Lower leg skin (tissue), 4 donors: ENCODE data around the gene AGL. TPM values are rescaled to one million over a fixed set of nuclear protein-coding genes. Genes with fewer than 3 reads are reported as not detected.

Source experiments
- DNase-seq, 2 donors: peaks; one replicate each; pipeline ENCODE4 v3.0.0-alpha.2; 2019; ENCODE audit warnings: low spot score in 2 of 2
- H3K4me3 ChIP-seq: fragments of 200-600 bp; sonication (generic); 2 replicates; pipeline ENCODE4 v1.5.1; 2017; ENCODE audit warnings: mild to moderate bottlenecking, low read depth; ENCODE audit not compliant: poor library complexity, severe bottlenecking
- CTCF ChIP-seq, 3 donors: fragments of 450-650 bp; IDR thresholded peaks; one replicate each; pipeline ENCODE4 v1.5.1; 2016; ENCODE audit warnings: antibody characterized with exemption in 3 of 3, mild to moderate bottlenecking in 3 of 3, moderate library complexity in 2 of 3
- POLR2A ChIP-seq, 2 donors: fragments of 450-650 bp; IDR thresholded peaks; one replicate each; pipeline ENCODE4 v1.6.1; 2016 to 2017; ENCODE audit warnings: antibody characterized with exemption in 2 of 2, mild to moderate bottlenecking in 1 of 2, moderate library complexity in 1 of 2
- WGBS, 2 donors: methylation state at CpG; one replicate each; pipeline ENCODE4 v1.1.5; 2018; 5-methylcytosine and 5-hydroxymethylcytosine counted together
- intact Hi-C: fragments of 100-400 bp; cut with DNase I; formaldehyde crosslinking; loops from one replicate; pipeline ENCODE4 v1.15.0; 2023; ENCODE audit warnings: low total_unique reads
- total RNA-seq, 4 donors: library from RNA; depleted of rRNA; stranded (reverse); fragments of >200 nt; gene quantifications; one replicate each; pipeline ENCODE4 v1.1.0, GENCODE V29; 2016

AGL gene
- total RNA-seq, 4 donors from 2014 or later, result 8.1 to 12.9 (median 8.8) TPM

GRCh38 chr1:99858286-99858685, 8.1 kb downstream of the AGL start:
- TF ChIP-seq CTCF (IDR thresholded peaks at IDR 0.05) (no peak), POLR2A (IDR thresholded peaks at IDR 0.05) (no peak)
- intact Hi-C loops, result no loop called here
- no peak for DNase-seq
- WGBS, 2 donors, result 76 to 80% methylated on average over 2 of the region's 2 CpGs
- H3K4me3 ChIP-seq, result no peak overlapping the region

GRCh38 chr1:99858881-99859280, 8.7 kb downstream of the AGL start:
- intact Hi-C loops, result no loop called here
- DNase-seq, result no peak
- TF ChIP-seq POLR2A (IDR thresholded peaks at IDR 0.05), result no peak
- TF ChIP-seq CTCF (IDR thresholded peaks at IDR 0.05), result no peak
- H3K4me3 ChIP-seq, result no peak overlapping the region

GRCh38 chr1:99860703-99861102, 10.5 kb downstream of the AGL start:
- H3K4me3 ChIP-seq, result no peak overlapping the region
- DNase-seq, result no peak
- intact Hi-C loops, result no loop called here
- 91 to 92% methylated on average over 4 of the region's 4 CpGs for WGBS, 2 donors
- TF ChIP-seq POLR2A (IDR thresholded peaks at IDR 0.05) (no peak), CTCF (IDR thresholded peaks at IDR 0.05) (no peak)

- DNase-seq, result no peak
- intact Hi-C loops, result no loop called here
- 93 to 96% methylated on average over 6 of the region's 6 CpGs for WGBS, 2 donors
- no peak overlapping the region for H3K4me3 ChIP-seq
- TF ChIP-seq POLR2A (IDR thresholded peaks at IDR 0.05) (no peak), CTCF (IDR thresholded peaks at IDR 0.05) (no peak)
Observed at GRCh38 chr1:99867682-99868081, 17.5 kb downstream of the AGL start.

- intact Hi-C loops, result no loop called here
- H3K4me3 ChIP-seq, result no peak overlapping the region
- no peak for DNase-seq
- no peak for TF ChIP-seq POLR2A (IDR thresholded peaks at IDR 0.05)
- TF ChIP-seq CTCF (IDR thresholded peaks at IDR 0.05), result no peak
Observed at GRCh38 chr1:99869304-99869703, 19.1 kb downstream of the AGL start.

- TF ChIP-seq CTCF (IDR thresholded peaks at IDR 0.05) (no peak), POLR2A (IDR thresholded peaks at IDR 0.05) (no peak)
- 81 to 89% methylated on average over 6 of the region's 6 CpGs for WGBS, 2 donors
- no peak overlapping the region for H3K4me3 ChIP-seq
- intact Hi-C loops, result no loop called here
- no peak for DNase-seq
Observed at GRCh38 chr1:99869723-99870122, 19.6 kb downstream of the AGL start.
